Measurements from ENCODE around the gene STRBP.

Gene STRBP

GRCh38 chr9:123235448-123235847 is 32.9 kb downstream of the STRBP start:
- no peak overlapping the region for H3K4me3 ChIP-seq (ENCODE audit: low read depth, low read length)
- no peak for DNase-seq (ENCODE audit: low read depth)
- TF ChIP-seq CTCF (IDR thresholded peaks at IDR 0.05; ENCODE audit: control insufficient read depth, extremely low read depth, insufficient read depth): no peak

- DNase-seq (ENCODE audit: low read depth): no peak
- TF ChIP-seq CTCF (IDR thresholded peaks at IDR 0.05; ENCODE audit: control insufficient read depth, extremely low read depth, insufficient read depth): no peak
- H3K4me3 ChIP-seq (ENCODE audit: low read depth, low read length): no peak overlapping the region
These were observed 33.5 kb downstream of the STRBP start for GRCh38 chr9:123234853-123235252.

- H3K4me3 ChIP-seq (ENCODE audit: low read depth, low read length): no peak overlapping the region
- TF ChIP-seq CTCF (IDR thresholded peaks at IDR 0.05; ENCODE audit: control insufficient read depth, extremely low read depth, insufficient read depth): no peak
- DNase-seq (ENCODE audit: low read depth): no peak
These were observed 36.1 kb downstream of the STRBP start for GRCh38 chr9:123232332-123232731.

- DNase-seq (ENCODE audit: low read depth): no peak
- no peak overlapping the region for H3K4me3 ChIP-seq (ENCODE audit: low read depth, low read length)
- no peak for TF ChIP-seq CTCF (IDR thresholded peaks at IDR 0.05; ENCODE audit: control insufficient read depth, extremely low read depth, insufficient read depth)
These were observed 37.0 kb downstream of the STRBP start for GRCh38 chr9:123231421-123231820.

- no peak overlapping the region for H3K4me3 ChIP-seq (ENCODE audit: low read depth, low read length)
- no peak for TF ChIP-seq CTCF (IDR thresholded peaks at IDR 0.05; ENCODE audit: control insufficient read depth, extremely low read depth, insufficient read depth)
- DNase-seq (ENCODE audit: low read depth): no peak
These were observed 39.4 kb downstream of the STRBP start for GRCh38 chr9:123228967-123229366.

GRCh38 chr9:123225995-123226394 is 42.4 kb downstream of the STRBP start:
- no peak overlapping the region for H3K4me3 ChIP-seq (ENCODE audit: low read depth, low read length)
- no peak for DNase-seq (ENCODE audit: low read depth)
- no peak for TF ChIP-seq CTCF (IDR thresholded peaks at IDR 0.05; ENCODE audit: control insufficient read depth, extremely low read depth, insufficient read depth)

GRCh38 chr9:123225374-123225813 is 43.0 kb downstream of the STRBP start:
- DNase-seq (ENCODE audit: low read depth): no peak
- peak; percentile 63 for TF ChIP-seq CTCF (IDR thresholded peaks at IDR 0.05; ENCODE audit: control insufficient read depth, extremely low read depth, insufficient read depth)
- no peak overlapping the region for H3K4me3 ChIP-seq (ENCODE audit: low read depth, low read length)
